Activated T-cell treated with anti-CD3 and anti-CD28 coated beads, Interleukin-2, amount 50 U/mL, for 72 hours (primary cell): ENCODE measurements around the gene MAN1C1. TPM values are rescaled to one million over a fixed set of nuclear protein-coding genes. Genes with fewer than 3 reads are reported as not detected.

Source experiments
- ATAC-seq, 2 donors: fragments of 150-1000 bp; cut with Tn5 transposase; replicated peaks in 1 of 2; 2 replicates each; pipeline ENCODE4 v1.10.0; 2021; ENCODE audit warnings: moderate library complexity in 2 of 2, mild to moderate bottlenecking in 1 of 2
- DNase-seq, 2 donors: peaks; one replicate each; pipeline ENCODE4 v3.0.0; 2021 to 2022; ENCODE audit warnings: mixed read lengths in 1 of 2
- H3K27ac Mint-ChIP-seq: one replicate; pipeline ENCODE4 v1.8.0; 2022; ENCODE audit warnings: mild to moderate bottlenecking, moderate library complexity, mixed read lengths
- H3K27me3 Mint-ChIP-seq: one replicate; pipeline ENCODE4 v1.8.0; 2022; ENCODE audit warnings: low read depth, mixed read lengths
- H3K36me3 Mint-ChIP-seq, 2 donors: one replicate each; pipeline ENCODE4 v1.8.0; 2022; ENCODE audit warnings: mixed read lengths in 2 of 2, mild to moderate bottlenecking in 1 of 2; ENCODE audit not compliant: insufficient read depth in 2 of 2
- H3K4me1 Mint-ChIP-seq: one replicate; pipeline ENCODE4 v1.8.0; 2022; ENCODE audit warnings: low read depth, mixed read lengths
- H3K4me3 Mint-ChIP-seq, 2 donors: one replicate each; pipeline ENCODE4 v1.8.0; 2022; ENCODE audit warnings: mild to moderate bottlenecking in 2 of 2, mixed read lengths in 2 of 2, moderate library complexity in 2 of 2
- H3K9me3 Mint-ChIP-seq, 2 donors: one replicate each; pipeline ENCODE4 v1.8.0; 2022; ENCODE audit warnings: mixed read lengths in 2 of 2
- total RNA-seq, 2 donors: library from RNA; stranded (reverse); gene quantifications; one replicate each; pipeline ENCODE4 v1.2.3, GENCODE V29; 2022

MAN1C1 gene
- total RNA-seq, 2 donors from 2014 or later, result 9.4 to 13.3 TPM

DNA sequence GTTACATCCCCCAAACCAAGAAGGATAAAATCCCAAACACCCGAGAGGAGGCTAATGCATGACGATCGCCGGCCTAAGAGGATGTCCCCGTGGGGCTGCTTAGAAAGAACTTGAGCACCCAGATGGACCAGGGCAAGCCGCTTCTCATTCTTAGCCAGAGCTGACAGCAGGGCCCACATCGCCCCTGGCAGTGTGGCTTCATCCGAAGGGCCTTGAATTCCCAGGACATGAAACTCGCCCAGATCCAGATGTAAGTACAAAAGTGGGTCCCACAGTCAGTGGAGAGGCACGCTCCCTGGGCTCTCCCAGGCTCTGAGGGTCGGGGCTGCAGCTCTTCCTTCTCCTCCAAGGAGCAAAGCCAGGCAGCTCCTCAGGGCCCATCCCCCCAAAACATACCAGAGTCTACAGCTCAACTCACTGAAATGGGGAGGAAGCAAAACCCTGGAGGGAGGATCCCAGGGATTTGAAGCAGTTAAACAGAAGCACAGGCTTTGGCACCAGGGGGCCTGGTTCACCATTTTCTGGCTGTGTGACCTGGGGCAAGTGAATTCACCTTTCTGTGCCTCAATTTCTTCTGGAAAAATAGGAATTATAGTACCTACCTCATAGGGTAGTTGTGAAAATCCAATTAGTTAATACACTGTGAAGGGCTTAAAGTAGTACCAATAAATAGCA, 85.6 kb downstream of the MAN1C1 start:
- peaks cover 0 to 2% of the 10 kb centered on the region in 2 donors for H3K36me3 Mint-ChIP-seq
- ATAC-seq (no peak), DNase-seq (no peak)
- H3K27me3 Mint-ChIP-seq, result no peaks in the 10 kb centered on the region
- H3K4me1 Mint-ChIP-seq, result peaks cover 59% of the 10 kb centered on the region
- H3K4me3 Mint-ChIP-seq, result no peak overlapping the region
- no peaks in the 10 kb centered on the region for H3K9me3 Mint-ChIP-seq
- no peak overlapping the region for H3K27ac Mint-ChIP-seq

DNA sequence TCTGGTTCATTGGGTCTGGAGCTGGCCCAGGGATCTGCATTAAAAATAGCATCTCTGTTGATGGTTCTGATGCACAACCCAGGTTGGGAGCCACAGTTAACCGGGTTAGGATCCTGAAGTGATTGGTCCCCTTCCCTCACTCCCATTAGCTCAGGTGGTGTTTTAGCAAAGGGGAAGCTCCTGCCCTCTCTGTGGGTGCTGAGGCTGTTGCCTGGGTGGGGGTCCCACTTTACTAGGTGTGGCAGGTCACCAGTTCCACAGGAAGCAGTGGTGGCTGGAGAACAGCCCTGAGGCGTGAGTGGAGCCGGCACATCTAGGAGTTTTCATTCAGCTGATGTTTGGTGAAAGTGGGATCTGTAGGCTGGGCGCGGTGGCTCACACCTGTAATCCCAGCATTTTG, 86.5 kb downstream of the MAN1C1 start:
- DNase-seq, result no peak
- no peak for ATAC-seq
- Mint-ChIP-seq H3K36me3 (peaks cover 0 to 2% of the 10 kb centered on the region in 2 donors), H3K27me3 (no peaks in the 10 kb centered on the region), H3K27ac (no peak overlapping the region), H3K4me1 (peaks cover 59% of the 10 kb centered on the region), H3K4me3 (no peak overlapping the region), H3K9me3 (no peaks in the 10 kb centered on the region)

DNA sequence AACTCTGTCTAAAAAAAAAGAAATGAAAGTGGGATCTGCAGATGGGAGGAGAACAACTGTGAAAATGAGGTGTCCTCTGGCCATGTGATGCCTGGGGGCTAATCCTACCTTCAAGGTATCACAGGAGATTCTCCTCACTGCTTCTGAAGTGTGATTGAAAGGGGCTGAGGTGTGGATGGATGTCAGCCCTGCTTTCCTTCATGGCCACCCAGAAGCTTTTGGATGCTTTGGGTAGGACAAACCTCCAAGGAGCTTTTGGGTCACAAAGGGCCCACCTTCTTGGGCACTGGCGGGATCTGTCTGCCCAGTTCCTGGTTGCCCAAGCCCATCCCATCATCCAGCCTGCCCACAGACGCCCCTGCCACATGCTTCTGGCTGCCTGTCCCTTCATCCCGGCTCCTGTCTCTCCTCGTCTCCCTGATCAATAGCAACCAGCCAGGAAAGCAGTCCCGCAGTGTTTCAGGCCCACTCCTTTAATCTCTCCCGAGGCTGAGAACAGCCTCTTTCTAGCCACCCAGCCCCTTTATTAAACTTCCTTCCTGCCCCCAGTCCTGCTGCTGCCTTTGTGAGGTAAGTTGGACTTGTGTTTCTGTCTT, 87.2 kb downstream of the MAN1C1 start:
- H3K27ac Mint-ChIP-seq, result peak overlapping the region; percentile 3
- no peak overlapping the region for H3K4me3 Mint-ChIP-seq
- peaks cover 0 to 2% of the 10 kb centered on the region in 2 donors for H3K36me3 Mint-ChIP-seq
- H3K27me3 Mint-ChIP-seq, result no peaks in the 10 kb centered on the region
- no peak for DNase-seq
- H3K4me1 Mint-ChIP-seq, result peaks cover 59% of the 10 kb centered on the region
- no peaks in the 10 kb centered on the region for H3K9me3 Mint-ChIP-seq
- ATAC-seq, result no peak

DNA sequence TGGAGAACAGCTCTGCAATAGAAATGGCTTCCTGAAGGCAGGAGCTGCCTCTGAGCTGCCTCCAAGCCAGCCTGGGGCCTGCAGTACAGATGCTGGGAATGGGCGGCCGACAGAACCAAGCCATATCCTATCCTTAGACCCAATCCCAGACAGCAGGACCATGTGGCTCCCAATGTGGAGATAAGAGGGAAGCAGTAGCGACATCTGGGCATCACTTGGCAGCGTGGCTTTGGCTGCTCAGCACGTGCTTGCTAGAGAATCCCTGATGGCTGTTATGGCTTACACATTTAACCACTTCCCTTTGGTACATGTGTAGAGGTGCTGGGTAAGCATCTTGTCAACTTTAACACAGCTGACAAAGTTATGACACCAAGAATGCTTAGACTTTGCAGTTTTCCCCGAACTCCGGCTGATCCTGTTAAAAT, 87.7 kb downstream of the MAN1C1 start:
- peak; percentile 59 to 75 for ATAC-seq
- Mint-ChIP-seq H3K4me1 (peaks cover 56% of the 10 kb centered on the region), H3K9me3 (no peaks in the 10 kb centered on the region), H3K36me3 (peaks cover 0 to 2% of the 10 kb centered on the region in 2 donors), H3K27ac (peak overlapping the region; percentile 3), H3K27me3 (no peaks in the 10 kb centered on the region), H3K4me3 (no peak overlapping the region)
- DNase-seq, result no peak

DNA sequence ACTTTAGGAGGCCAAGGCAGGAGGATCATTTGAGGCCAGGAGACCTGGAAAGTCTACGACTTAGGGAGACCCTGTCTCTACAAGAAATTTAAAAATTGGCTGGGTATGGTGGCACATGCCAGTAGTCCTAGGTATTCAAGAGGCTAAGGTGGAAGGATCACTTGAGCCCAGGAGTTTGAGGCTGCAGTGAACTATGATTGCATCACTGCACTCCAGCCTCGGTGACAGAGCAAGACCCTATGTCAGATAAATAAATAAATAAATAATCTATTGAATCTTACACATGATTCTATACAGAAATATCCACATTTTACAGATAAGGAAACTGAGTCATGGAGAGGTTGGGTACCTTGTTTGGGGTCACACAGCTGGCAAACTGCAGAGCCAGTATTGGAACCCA, 89.1 kb downstream of the MAN1C1 start:
- H3K4me3 Mint-ChIP-seq, result no peak overlapping the region
- ATAC-seq (no peak), DNase-seq (no peak)
- no peak overlapping the region for H3K27ac Mint-ChIP-seq
- no peaks in the 10 kb centered on the region for H3K27me3 Mint-ChIP-seq
- no peaks in the 10 kb centered on the region for H3K9me3 Mint-ChIP-seq
- peaks cover 0 to 2% of the 10 kb centered on the region in 2 donors for H3K36me3 Mint-ChIP-seq
- H3K4me1 Mint-ChIP-seq, result peaks cover 50% of the 10 kb centered on the region

DNA sequence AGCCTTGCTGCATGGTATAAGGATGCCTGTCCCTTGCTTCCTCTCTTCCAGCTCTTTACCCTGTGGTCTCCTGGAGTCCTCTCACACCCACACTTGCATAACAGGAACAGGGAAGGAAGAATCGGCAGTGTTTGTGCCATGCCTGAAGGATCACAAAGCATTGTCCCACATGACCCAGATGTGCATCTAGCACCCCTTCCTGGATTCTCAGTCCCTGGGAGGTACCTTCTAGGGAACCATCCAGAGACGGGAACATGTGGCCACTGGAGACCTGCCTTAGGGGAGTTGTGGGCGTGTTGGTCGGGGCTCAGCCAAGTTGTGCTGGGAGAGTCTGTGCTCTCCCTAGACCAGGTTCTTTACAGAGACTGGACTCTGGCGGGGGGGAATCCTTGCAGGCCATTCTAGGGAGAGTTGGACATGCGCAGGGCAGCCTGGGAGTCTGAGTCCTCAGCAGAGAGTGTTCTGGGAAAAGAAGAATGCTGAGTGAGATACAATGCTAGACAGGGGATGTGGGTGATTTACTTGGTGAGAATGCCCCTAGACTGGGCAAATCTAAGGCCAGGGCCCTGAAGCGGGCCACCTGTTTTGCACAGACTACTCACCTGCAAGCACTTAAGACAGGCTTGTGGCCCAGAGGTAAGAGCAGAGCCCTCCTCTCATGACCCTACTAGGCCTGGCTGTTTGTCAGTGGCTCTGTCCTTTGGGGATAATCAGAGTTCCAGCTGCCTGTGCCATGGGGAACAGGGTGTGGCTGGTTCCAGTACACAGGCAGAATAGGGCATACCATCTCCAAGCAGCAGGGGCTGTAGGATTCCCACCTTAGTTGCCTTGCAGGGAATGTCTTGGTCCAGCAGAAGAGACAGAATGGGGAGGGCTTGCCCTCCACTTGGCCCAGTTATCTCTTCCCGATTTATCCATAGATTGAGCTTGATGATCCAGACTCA, 89.8 kb downstream of the MAN1C1 start:
- Mint-ChIP-seq H3K4me1 (peaks cover 54% of the 10 kb centered on the region), H3K27ac (no peak overlapping the region), H3K9me3 (no peaks in the 10 kb centered on the region), H3K4me3 (no peak overlapping the region), H3K36me3 (peaks cover 0 to 2% of the 10 kb centered on the region in 2 donors), H3K27me3 (no peaks in the 10 kb centered on the region)
- ATAC-seq, result no peak
- no peak for DNase-seq

DNA sequence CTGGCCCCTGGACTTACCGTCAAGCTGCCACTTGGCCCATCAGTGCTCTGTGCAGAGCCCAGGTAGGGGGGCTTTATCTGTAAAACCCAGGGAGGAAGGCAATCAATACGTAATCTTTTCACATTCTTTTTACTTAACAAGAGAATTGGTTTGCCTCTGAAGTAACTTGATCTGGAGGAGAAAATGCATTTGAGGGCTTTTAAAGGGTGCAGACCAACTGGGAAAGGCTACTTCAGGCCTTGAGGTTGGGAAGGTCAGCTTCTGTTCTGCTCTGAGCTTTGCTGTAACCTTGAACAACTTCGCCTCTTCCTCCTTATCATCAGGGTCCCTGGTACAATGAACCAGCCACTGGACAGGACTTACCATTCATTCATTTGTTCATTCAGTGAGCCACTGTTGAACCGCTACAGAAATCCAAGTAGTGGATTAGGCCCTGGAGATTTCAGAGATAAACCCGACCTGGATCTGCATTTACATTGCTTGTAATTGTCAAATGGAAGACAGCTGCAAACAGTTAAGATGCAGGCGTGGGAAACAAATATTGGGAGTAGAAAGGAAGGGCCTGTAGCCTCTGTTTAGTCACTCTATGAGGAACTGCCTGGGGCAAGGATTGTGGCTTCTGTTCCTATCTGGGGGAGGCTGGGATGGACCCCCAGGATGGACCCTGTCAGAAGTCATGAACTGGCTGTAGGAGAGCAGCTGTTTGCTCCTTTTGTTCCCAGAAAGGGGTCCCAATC, 90.9 kb downstream of the MAN1C1 start:
- Mint-ChIP-seq H3K27me3 (no peaks in the 10 kb centered on the region), H3K9me3 (no peaks in the 10 kb centered on the region), H3K4me3 (peak overlapping the region in 1 of 2 donors; percentile 31), H3K36me3 (peaks cover 0 to 2% of the 10 kb centered on the region in 2 donors), H3K4me1 (peaks cover 64% of the 10 kb centered on the region), H3K27ac (no peak overlapping the region)
- ATAC-seq (no peak), DNase-seq (no peak)

DNA sequence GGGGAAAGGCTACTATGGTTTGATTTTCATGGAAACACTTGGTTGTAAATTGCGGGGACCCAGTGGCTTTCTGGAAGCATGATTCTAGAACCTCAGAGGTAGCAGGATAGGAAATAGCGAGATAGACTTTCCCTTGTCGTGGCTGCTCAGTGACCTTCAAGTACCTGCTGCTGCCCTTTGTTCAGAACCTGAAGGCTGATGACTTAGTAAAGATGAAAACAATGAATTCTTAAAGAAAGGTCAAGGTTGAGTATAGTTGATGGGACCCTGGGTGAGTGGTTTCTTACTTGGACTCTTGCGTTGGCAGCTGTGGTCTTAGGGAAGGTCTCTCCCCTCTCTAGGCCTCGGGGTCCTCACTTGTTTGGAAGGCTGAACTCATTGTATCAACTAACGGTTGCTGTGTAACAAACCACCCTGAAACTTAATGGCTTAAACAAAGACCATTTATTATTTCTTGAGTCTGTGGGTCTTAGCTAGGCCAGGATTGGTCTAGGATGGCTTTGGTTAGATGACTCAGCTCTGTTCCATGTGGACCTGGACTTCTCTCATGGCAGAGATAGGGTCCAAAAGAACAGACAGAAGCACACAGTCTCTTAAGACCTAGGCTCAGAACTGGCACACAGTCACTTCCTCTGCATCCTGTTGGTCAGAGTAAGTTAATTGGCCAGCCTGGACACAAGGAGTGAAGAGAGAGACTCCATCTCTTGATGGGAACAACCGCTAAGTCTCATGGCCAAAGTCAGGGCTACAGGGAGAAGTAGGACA, 94.2 kb downstream of the MAN1C1 start:
- Mint-ChIP-seq H3K9me3 (no peaks in the 10 kb centered on the region), H3K36me3 (no peaks in the 10 kb centered on the region), H3K27ac (no peak overlapping the region), H3K4me3 (peak overlapping the region; percentile 71 to 85), H3K27me3 (no peaks in the 10 kb centered on the region), H3K4me1 (peaks cover 61% of the 10 kb centered on the region)
- DNase-seq (no peak), ATAC-seq (peak in 1 of 2 donors; percentile 15)

DNA sequence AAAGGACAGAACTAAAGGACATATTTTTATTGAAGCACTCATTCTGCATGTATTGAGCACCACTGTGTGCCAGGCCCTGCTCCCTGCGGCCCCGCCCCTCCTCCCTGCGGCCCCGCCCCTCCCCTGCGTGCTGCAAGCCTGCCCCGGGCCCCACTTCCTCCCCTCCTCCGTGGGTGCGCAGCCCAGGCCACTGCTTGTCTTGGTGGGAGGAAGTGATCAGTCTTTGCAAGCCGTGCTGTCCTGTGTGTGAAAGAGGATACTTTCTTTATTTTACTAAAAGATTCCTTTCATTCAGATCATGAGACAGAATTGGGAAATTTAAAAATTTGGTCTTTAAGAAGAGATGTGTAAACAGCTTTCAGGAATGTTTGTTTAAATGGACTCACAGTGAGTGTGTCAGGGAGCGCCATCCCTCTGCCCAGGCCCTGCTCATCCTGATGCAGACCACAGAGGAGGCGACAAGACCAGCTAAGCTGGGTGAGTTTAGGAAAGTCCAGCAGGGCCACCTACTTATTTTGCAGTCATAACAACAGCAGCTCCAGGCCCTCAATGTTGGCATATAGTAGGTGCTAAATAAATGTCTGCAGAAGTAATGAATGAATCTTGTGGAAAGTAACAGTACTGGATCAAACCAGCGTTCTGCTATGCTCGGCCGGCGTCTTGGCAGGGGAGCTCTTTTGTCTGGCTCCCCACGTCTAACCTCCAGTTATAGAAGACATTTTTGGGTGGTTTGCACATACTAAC, 95.1 kb downstream of the MAN1C1 start:
- peak overlapping the region; percentile 71 to 85 for H3K4me3 Mint-ChIP-seq
- peak overlapping the region; percentile 92 for H3K27ac Mint-ChIP-seq
- DNase-seq (peak; percentile 68 to 69), ATAC-seq (peak; percentile 89 to 97)
- H3K27me3 Mint-ChIP-seq, result no peaks in the 10 kb centered on the region
- no peaks in the 10 kb centered on the region for H3K9me3 Mint-ChIP-seq
- peaks cover 62% of the 10 kb centered on the region for H3K4me1 Mint-ChIP-seq
- no peaks in the 10 kb centered on the region for H3K36me3 Mint-ChIP-seq

DNA sequence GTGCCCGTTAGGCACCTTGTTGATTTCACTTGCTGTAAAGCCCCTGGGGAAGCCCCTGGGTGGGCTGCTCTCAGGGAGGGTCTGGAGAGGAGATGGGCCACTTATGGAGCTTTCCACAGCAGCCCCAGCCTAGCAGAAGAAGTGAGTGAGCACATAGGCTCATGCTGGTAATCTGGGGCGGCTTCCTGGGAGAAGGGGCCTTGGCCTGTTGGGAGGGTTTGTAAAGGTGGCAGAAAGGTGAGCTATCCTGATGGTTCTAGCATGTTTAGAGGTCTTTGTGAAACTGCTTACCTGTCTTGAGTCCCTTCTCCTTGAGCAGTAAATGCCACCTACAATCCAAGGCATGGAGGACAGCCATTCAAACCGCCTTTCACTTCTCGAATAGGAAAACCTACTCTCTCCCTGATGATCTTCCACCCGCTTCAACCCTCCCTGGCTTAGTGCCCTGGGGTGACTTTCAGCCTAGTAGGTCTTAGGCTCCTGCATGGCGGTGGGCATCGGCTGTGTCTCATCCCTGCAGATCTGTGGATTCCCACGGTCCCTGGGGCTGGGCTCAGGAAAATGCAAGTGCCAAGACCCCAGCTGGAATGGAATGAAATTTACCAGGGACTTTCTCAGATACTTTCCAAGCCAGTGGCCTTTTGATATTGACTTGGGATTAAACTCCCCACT, 95.8 kb downstream of the MAN1C1 start:
- H3K36me3 Mint-ChIP-seq, result no peaks in the 10 kb centered on the region
- H3K27ac Mint-ChIP-seq, result peak overlapping the region; percentile 24
- peaks cover 55% of the 10 kb centered on the region for H3K4me1 Mint-ChIP-seq
- no peaks in the 10 kb centered on the region for H3K9me3 Mint-ChIP-seq
- peak overlapping the region in 1 of 2 donors; percentile 71 for H3K4me3 Mint-ChIP-seq
- H3K27me3 Mint-ChIP-seq, result no peaks in the 10 kb centered on the region
- DNase-seq, result no peak
- ATAC-seq, result no peak

DNA sequence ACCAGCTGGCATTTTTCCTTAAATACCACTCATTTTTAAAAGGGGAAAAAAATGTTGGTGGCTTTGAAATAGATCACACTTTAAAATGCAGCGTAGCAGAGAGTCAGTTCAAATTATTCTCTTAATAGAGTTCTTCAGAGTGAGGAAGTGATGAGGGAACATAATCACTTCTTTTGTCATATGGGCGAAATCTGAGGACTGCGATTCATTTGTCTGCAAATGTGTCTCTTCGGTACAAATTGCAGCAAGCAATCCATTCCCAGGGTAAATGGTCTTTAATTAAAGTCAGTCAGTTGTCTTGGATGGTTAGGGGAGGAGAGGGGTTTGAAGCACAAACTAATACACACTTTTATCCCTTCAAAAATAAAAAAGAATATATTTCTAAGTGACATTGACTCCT, 97.4 kb downstream of the MAN1C1 start:
- Mint-ChIP-seq H3K27me3 (no peaks in the 10 kb centered on the region), H3K9me3 (peaks cover 0 to 3% of the 10 kb centered on the region in 2 donors), H3K4me1 (peaks cover 40% of the 10 kb centered on the region), H3K27ac (no peak overlapping the region), H3K36me3 (peaks cover 3 to 5% of the 10 kb centered on the region in 2 donors), H3K4me3 (no peak overlapping the region)
- DNase-seq (no peak), ATAC-seq (no peak)
